Fibroblast of villous mesenchyme (primary cell): ENCODE measurements around the gene ZNF284. TPM values are rescaled to one million over a fixed set of nuclear protein-coding genes. Genes with fewer than 3 reads are reported as not detected.
A peak's percentile ranks its signal among the peaks of the same experiment; 100 is the strongest.

ENCODE experiments used
- DNase-seq: peaks from one replicate; pipeline ENCODE4 v3.0.0-alpha.2; 2010; ENCODE audit warnings: low read depth
- H3K4me3 ChIP-seq: 2 replicates; pipeline ENCODE4 v1.5.1; 2011; ENCODE audit warnings: low read depth, mild to moderate bottlenecking, low read length
- CTCF ChIP-seq: IDR thresholded peaks from 2 replicates; pipeline ENCODE4 v1.5.1; 2012; ENCODE audit warnings: low read depth, mild to moderate bottlenecking, low read length; ENCODE audit not compliant: insufficient read depth
- total RNA-seq: library from RNA; depleted of rRNA; stranded (reverse); fragments of >200 nt; gene quantifications from 2 replicates; pipeline ENCODE4 v1.2.3, GENCODE V29; 2012

ZNF284 gene
- total RNA-seq, 1 donor = 3.9 TPM

DNA sequence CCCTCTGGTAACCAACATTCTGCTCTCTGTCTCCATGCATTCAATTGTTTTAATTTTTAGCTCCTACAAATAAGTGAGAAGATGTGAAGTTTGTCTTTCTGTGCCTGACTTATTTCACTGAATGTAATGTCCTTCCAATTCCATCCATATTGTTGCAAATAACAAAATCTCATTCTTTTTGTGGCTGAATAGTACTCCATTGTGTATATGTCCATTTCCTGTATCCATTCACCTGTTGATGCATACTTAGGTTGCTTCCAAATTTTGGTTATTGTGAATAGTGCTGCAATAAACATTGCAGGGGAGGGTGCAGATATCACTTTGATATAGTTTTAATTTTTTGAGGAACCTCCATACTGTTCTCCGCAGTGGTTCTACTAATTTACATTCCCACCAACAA lies 2.5 kb upstream of the ZNF284 start:
- DNase-seq = no peak
- no peak for TF ChIP-seq CTCF

GRCh38 chr19:44072543-44073401 lies 813 bp downstream of the ZNF284 start:
- peak; percentile 6 for DNase-seq
- peak overlapping the region; percentile 81 for H3K4me3 ChIP-seq
- TF ChIP-seq CTCF = no peak

More for the DNA sequence above, 2.5 kb upstream of the ZNF284 start:
- no peak overlapping the region for H3K4me3 ChIP-seq

GRCh38 chr19:44076325-44076724 lies 4.4 kb downstream of the ZNF284 start:
- no peak for DNase-seq
- no peak for TF ChIP-seq CTCF

DNA sequence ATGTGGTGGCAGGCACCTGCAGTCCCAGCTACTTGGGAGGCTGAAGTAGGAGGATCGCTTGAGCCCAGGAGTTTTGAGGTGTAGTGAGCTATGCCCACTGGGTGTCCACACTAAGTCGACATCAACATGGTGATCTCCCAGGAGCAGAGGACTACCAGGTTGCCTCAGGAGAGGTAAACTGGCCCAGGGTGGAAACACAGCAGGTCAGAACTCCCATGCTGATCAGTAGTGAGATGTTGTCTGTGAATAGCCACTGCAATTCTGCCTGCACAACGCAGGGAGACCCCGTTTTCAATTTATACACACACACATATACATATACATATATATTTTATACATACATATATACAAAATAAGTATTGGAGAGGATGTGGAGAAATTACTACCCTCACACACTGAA lies 20.1 kb downstream of the ZNF284 start:
- TF ChIP-seq CTCF = no peak
- H3K4me3 ChIP-seq = no peak overlapping the region

More at GRCh38 chr19:44076325-44076724, 4.4 kb downstream of the ZNF284 start:
- H3K4me3 ChIP-seq = no peak overlapping the region

GRCh38 chr19:44093931-44094765 lies 22.2 kb downstream of the ZNF284 start, which contains the start of gene ZNF224:
ZNF224 (plus strand) TSS chr19:44094361; CDS start chr19:44097874, 3,513 bp downstream.
- peak; percentile 93 for DNase-seq
- H3K4me3 ChIP-seq = peak within 1 kb of the TSS; percentile 79
- no peak for TF ChIP-seq CTCF

More for the DNA sequence above, 20.1 kb downstream of the ZNF284 start:
- no peak for DNase-seq

DNA sequence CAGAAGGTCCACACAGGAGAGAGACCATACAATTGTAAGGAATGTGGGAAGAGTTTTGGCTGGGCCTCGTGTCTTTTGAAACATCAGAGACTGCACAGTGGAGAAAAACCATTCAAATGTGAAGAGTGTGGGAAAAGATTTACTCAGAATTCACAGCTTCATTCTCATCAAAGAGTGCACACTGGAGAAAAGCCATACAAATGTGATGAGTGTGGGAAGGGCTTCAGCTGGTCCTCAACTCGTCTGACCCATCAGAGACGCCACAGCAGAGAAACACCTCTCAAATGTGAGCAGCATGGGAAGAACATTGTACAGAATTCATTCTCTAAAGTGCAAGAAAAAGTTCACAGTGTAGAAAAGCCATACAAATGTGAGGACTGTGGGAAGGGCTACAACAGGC lies 35.8 kb downstream of the ZNF284 start:
- no peak overlapping the region for H3K4me3 ChIP-seq
- no peak for DNase-seq
- no peak for TF ChIP-seq CTCF
